ENCODE data around the gene TMC5.

- no peak for TF ChIP-seq CREB1 (CRISPR knock-in tag; IDR thresholded peaks at IDR 0.05; ENCODE audit: low read depth)
- no peak for TF ChIP-seq CTCF (conservative IDR thresholded peaks at IDR 0.05; ENCODE audit: low read depth in 2 of 2)
- no peak for TF ChIP-seq POLR2AphosphoS5 (IDR thresholded peaks at IDR 0.05; ENCODE audit: low read depth)
- no peak for TF ChIP-seq EZH2 (IDR thresholded peaks at IDR 0.05; ENCODE audit: low read depth, unreplicated experiment)
- TF ChIP-seq JUNB (IDR thresholded peaks at IDR 0.05; ENCODE audit: unreplicated experiment), result no peak
- TF ChIP-seq REST (IDR thresholded peaks at IDR 0.05; ENCODE audit: unreplicated experiment), result no peak
- no peak for TF ChIP-seq EZH2phosphoT487 (IDR thresholded peaks at IDR 0.05; ENCODE audit: unreplicated experiment)
Measured at GRCh38 chr16:19515757-19516156, 98.1 kb downstream of the TMC5 start.
